ENCODE measurements around the gene SLC19A2. TPM values are rescaled to one million over a fixed set of nuclear protein-coding genes. Genes with fewer than 3 reads are reported as not detected.

The SLC19A2 gene
- total and polyA plus RNA-seq, 2 of the 13 experiments (the other 11 are each of a cell fraction or from before 2014, with no cell fraction given) = 30.4 to 56.0 TPM

- no peak for TF ChIP-seq U2AF1 (optimal IDR thresholded peaks at IDR 0.05; ENCODE audit: low read depth, low read length)
- TF ChIP-seq POGK (CRISPR knock-in tag; conservative IDR thresholded peaks at IDR 0.05) = no peak
- no peak for TF ChIP-seq PCBP1 (IDR thresholded peaks at IDR 0.05; ENCODE audit: borderline replicate concordance, low read depth, low read length)
- TF ChIP-seq ATF5 (CRISPR knock-in tag; IDR thresholded peaks at IDR 0.05; ENCODE audit: low read depth) = no peak
- 0 out of 2 replicates have a peak, but pooled peaks have one; percentile 20 for TF ChIP-seq ATF7-NPFF (CRISPR knock-in tag; IDR thresholded peaks at IDR 0.05; ENCODE audit: low read depth)
- TF ChIP-seq NR0B2 (CRISPR knock-in tag; IDR thresholded peaks at IDR 0.05) = peak; percentile 43; the same call in 1 of the 2 replicates
- TF ChIP-seq GATAD1 (CRISPR knock-in tag; IDR thresholded peaks at IDR 0.05) = no peak
- TF ChIP-seq ZFP36L2 (CRISPR knock-in tag; IDR thresholded peaks at IDR 0.05) = no peak
- TF ChIP-seq PHF8 (CRISPR knock-in tag; IDR thresholded peaks at IDR 0.05) = 0 out of 2 replicates have a peak, but pooled peaks have one; percentile 41
- no peak for TF ChIP-seq SRSF9 (IDR thresholded peaks at IDR 0.05; ENCODE audit: borderline replicate concordance, insufficient read depth, low read depth, low read length, poor library complexity, severe bottlenecking)
- TF ChIP-seq KLF6 (CRISPR knock-in tag; IDR thresholded peaks at IDR 0.05) = no peak; the same call in 1 of the 2 replicates
- TF ChIP-seq HNRNPK (IDR thresholded peaks at IDR 0.05; ENCODE audit: low read depth, low read length, poor library complexity, severe bottlenecking) = no peak
- no peak; the same call in 1 of the 2 replicates for TF ChIP-seq ZNF281 (CRISPR knock-in tag; IDR thresholded peaks at IDR 0.05; ENCODE audit: borderline replicate concordance)
- TF ChIP-seq GTF3A (CRISPR knock-in tag; conservative IDR thresholded peaks at IDR 0.05) = no peak
- TF ChIP-seq THAP11 (CRISPR knock-in tag; IDR thresholded peaks at IDR 0.05) = peak; percentile 38; the same call in 1 of the 2 replicates
- peak; percentile 65; the same call in 1 of the 2 replicates for TF ChIP-seq CREM (IDR thresholded peaks at IDR 0.05)
- TF ChIP-seq CREM (CRISPR knock-in tag; IDR thresholded peaks at IDR 0.05) = no peak
- TF ChIP-seq SNAPC2 (CRISPR knock-in tag; IDR thresholded peaks at IDR 0.05) = no peak
- TF ChIP-seq PHF20 (CRISPR knock-in tag; IDR thresholded peaks at IDR 0.05) = no peak
- TF ChIP-seq HINFP (CRISPR knock-in tag; IDR thresholded peaks at IDR 0.05; ENCODE audit: low read depth) = no peak
- TF ChIP-seq PITX1 (CRISPR knock-in tag; IDR thresholded peaks at IDR 0.05) = peak; percentile 80; the same call in 1 of the 2 replicates
- TF ChIP-seq JDP2 (CRISPR knock-in tag; IDR thresholded peaks at IDR 0.05; ENCODE audit: borderline replicate concordance) = no peak
Measured at GRCh38 chr1:169484683-169485430, 887 bp downstream of the SLC19A2 start (continued).

All from HepG2 (cell line).